ENCODE data around the gene HTR2C.
A peak's percentile ranks its signal among the peaks of the same experiment; 100 is the strongest.
"Not testable (repeated sequence)": the region's sequence is repeated elsewhere in the genome, so short reads cannot be mapped to it uniquely, and the experiment has no call there.

The HTR2C gene

DNA sequence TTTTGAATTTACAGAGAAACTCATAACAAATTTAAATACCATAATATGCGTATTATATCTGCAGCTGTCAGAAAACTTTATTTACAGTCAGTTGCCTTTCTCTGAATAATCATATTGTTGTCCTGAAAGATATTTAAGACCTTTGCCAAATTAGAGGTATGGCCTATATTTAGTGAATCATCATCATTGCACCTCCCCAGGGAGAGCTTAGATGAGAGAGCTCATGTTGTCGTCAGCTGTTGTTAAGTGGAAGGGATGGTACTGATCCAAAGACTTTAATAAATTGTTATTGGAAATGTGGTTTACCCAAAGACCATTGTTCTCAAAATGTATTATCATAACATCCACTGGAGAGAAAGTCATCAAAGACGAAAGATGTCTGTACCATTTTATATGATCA is 128.6 kb downstream of the HTR2C start:
- no peak for DNase-seq (ENCODE audit: low spot score)

DNA sequence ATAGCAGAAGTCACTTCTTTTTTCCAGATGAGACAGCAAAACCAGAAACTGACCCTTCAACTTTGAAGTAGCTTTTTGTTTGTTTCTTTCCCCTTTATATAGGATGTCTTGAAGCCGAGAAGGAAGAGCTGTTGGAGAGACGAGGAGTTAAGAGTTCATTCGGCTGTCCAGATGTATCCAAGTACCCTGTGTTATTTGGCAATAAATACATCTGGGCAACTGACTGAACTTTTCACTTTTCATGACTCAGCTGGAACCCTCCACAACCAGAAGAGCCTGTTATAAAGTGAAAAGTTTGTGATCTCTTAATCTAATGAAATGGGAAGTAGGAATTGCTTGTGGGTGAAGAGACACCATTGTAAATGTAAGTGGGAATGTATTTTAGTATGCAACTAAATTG is 131.2 kb downstream of the HTR2C start:
- DNase-seq (ENCODE audit: low spot score): no peak

GRCh38 chrX:114717921-114718320 is 134.0 kb downstream of the HTR2C start:
- DNase-seq (ENCODE audit: low spot score): peak; percentile 0

- DNase-seq (ENCODE audit: low spot score): no peak
Measured at GRCh38 chrX:114766541-114766940, 182.7 kb downstream of the HTR2C start.

- no peak for DNase-seq (ENCODE audit: low spot score)
Measured at GRCh38 chrX:114774691-114775090, 190.8 kb downstream of the HTR2C start.

DNA sequence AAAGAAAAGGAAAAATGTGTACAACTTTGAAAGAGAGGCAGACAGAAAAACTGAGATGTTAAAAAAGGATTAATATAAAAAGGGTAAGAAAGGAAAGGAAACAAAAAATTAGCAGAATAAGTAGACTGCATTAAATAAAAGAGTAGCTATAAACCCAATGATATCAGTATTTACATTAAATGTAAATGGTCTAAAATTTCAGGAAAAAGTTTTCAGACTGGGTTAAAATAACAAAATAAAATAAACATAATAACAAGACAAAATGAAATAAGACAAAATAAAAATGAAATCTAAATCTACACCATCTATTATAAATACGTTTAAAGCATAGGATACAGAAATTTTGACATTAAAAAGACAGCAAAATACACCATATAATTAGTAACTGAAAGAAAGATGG is 199.0 kb downstream of the HTR2C start:
- no peak for DNase-seq (ENCODE audit: low spot score)

GRCh38 chrX:114787061-114787460 is 203.2 kb downstream of the HTR2C start:
- no peak for DNase-seq (ENCODE audit: low spot score)

DNA sequence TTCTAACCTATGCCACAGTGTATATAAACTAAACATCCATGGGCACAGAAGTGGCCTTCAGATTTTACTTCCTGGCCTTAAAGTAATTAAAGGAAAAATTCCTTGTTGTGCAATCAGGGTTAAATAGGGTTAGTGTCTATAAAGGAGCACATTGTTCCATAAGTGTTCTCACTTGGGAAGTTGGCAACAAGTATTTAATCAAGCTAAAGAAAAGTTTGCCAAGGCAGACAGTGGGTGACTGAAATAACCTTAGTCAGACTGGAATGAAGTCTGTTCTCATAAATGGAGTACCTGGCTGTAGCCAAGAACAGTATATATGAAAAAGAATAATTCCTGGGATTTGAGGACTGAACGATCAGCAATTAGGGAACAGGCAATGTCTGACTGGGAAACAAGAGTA is 213.6 kb downstream of the HTR2C start:
- no peak for DNase-seq (ENCODE audit: low spot score)

GRCh38 chrX:114798907-114799306 is 215.0 kb downstream of the HTR2C start:
- DNase-seq (ENCODE audit: low spot score): no peak

DNA sequence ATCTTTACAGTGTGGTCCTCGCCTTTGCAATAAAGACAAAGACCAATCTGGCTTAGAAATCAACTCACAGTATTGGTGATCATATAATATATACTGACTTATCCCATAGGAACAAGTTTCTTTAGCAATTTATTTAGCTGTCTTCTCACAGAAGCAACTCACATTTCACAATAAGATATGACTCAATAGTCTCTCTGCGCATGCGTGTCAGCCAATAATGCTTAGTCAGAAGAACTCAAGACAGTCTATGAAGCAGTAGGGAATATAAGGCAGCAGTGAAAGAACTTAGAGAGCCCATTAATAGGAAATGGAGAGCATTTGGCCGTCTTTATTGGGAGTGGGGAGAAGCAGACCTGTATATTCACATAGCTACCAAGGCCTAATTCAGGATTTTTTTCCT is 216.8 kb downstream of the HTR2C start:
- DNase-seq (ENCODE audit: low spot score): no peak

DNA sequence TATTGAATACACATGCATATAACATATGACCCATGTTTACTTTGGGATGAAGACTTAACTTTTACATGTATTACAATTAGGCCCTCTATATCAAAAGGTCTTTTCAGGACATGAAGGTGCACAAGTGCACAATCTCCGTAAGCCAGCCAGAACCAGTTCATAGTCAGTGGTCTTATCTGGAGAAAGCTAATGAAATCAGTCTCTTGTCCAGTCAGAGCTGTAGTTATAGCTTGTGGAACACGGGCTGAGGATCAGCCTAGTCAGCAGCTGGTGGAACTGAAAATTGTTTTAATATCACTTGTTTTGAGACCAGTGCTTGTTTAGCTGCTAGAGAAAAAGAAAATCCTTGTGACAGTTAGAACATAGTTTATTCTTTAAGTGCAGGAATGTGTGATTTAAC is 235.6 kb downstream of the HTR2C start:
- no peak for DNase-seq (ENCODE audit: low spot score)

DNA sequence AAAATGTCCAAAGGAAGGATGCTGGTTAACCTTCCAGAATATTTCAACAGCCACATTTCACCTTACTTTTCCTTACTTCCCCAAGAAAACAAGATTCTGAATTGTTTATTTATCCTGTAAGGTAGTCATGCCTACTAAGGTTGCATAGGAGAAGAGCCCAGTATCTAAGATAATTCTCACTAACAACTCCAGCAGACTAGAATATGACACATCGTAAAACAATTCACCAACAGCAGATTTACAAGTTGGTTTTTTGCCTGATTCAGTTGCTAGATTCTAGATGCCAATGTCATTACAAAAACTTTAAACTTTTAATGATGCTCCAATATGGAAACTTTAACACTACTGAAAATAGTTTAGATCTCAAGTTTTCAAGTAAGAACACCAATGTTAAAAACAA is 257.2 kb downstream of the HTR2C start:
- no peak for DNase-seq (ENCODE audit: low spot score)

- no peak for DNase-seq (ENCODE audit: low spot score)
Measured at GRCh38 chrX:114842181-114842580, 258.3 kb downstream of the HTR2C start.

- no peak for DNase-seq (ENCODE audit: low spot score)
Measured at GRCh38 chrX:114889481-114889880, 305.6 kb downstream of the HTR2C start.

- DNase-seq (ENCODE audit: low spot score): no peak
Measured at GRCh38 chrX:114903618-114904017, 319.7 kb downstream of the HTR2C start.

DNA sequence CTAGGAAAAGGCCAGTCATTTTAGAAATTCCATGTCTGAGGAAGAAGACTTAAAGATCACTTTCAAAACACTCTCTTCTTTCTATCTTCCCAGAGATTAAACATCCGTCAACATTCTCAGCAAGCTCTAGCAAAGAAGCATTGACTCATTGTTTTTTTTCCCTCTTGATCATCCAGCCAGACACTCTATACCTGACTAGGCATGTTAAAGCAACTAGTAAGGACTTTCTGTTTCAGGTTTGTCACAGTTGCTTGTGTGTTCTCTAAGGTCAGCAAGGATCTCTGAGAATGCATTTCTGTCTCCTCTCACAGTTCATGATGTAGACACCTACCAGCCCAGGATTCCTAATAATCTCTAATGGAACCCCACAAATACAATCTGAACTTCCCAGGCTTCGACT is 321.4 kb downstream of the HTR2C start:
- no peak for DNase-seq (ENCODE audit: low spot score)

- DNase-seq (ENCODE audit: low spot score): no peak
Measured at GRCh38 chrX:114906984-114907510, 323.2 kb downstream of the HTR2C start.

- DNase-seq (ENCODE audit: low spot score): no peak
Measured at GRCh38 chrX:114924423-114924822, 340.5 kb downstream of the HTR2C start.

DNA sequence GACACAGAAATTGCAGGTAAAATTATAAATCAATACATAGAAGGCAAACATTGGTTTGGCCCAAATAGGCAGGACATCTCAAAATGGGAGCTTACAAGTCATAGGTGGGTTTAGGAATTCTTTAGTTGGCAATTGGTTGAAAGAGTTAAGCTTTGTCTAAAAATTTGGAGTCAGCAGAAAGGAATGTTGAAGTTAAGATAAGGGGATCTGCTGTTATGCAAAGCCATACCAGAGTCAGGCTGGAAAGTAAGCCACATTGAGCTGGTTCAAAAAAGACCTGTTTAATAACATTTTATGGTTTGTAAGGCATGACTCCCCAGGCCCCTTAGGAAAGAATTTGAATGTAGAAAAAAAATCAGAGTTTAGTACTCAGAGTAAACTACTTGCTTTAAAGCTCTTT is 341.0 kb downstream of the HTR2C start:
- no peak for DNase-seq (ENCODE audit: low spot score)

DNA sequence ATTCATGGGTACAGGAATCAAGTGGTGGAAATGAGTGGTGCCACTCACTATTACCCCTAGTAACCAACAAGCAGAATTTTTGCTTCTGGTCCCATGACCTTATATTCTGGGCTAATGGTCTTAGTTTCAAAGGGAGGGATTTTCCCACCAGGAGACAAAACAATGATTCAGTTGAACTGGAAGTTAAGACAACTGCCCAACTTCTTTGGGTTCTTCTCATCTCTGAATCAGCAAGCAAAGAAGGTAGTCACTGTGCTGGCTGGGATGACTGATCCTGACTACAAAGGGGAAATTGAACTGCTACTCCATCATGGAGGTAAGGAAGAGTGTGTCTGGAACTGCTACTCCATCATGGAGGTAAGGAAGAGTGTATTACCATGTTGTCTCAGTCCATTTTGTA is 346.3 kb downstream of the HTR2C start:
- DNase-seq (ENCODE audit: low spot score): no peak

DNA sequence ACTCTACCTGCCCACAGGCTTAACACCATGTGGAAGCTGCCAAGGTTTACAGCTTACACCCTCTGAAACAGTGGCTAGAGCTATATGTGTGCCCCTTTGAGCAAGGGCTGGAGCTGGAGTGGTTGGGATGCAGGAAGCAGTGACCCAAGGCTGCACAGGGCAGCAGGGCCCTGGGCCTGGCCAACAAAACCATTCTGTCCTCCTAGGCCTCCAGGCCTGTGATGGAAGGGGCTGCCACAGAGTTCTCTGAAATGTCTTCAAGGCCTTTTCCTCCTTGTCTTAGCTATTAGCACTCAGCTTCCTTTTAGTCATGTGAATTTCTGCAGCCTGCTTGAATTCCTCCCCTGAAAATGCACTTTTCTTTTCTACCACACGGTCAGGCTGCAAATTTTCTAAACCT is 348.7 kb downstream of the HTR2C start:
- no peak for DNase-seq (ENCODE audit: low spot score)

DNA sequence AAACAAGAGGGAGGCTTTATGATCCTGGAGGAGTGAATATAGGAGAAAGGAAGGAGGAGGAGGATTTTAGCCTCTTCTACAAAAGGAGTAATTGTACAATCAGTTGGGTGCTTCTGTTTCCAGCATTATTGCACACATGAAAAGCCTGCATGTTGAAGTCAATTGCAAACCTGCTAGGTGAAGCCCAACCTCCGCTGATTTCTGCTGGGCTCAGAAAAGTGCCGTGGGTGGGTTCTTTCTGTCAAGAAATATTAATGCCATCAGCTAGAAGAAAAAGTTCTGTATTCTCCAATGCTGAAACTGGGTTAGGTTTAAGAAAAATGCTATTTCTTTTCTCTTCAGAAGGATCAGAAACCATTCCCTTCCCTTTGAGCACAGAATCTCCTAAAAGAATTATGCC is 349.4 kb downstream of the HTR2C start:
- not testable (repeated sequence) for DNase-seq (ENCODE audit: low spot score)

- not testable (repeated sequence) for DNase-seq (ENCODE audit: low spot score)
Measured at GRCh38 chrX:114937090-114937489, 353.2 kb downstream of the HTR2C start.

GRCh38 chrX:114952696-114953095 is 368.8 kb downstream of the HTR2C start:
- DNase-seq (ENCODE audit: low spot score): no peak

Measured in cerebellar cortex (tissue), 1 donor.